Brain microvascular endothelial cell (primary cell): ENCODE data around the gene SAMD4A.
"Not testable (repeated sequence)": the region's sequence is repeated elsewhere in the genome, so short reads cannot be mapped to it uniquely, and the experiment has no call there.

Experiments
- DNase-seq: peaks from one replicate; pipeline ENCODE4 v3.0.0-alpha.2; 2020
- H3K27ac ChIP-seq: fragments of 250-450 bp; sonication (Bioruptor Pico); 2 replicates; pipeline ENCODE4 v1.5.1; 2020; ENCODE audit warnings: mild to moderate bottlenecking, moderate library complexity
- H3K27me3 ChIP-seq: fragments of 250-450 bp; sonication (Bioruptor Pico); replicated peaks from 2 replicates; pipeline ENCODE4 v1.5.1; 2020; ENCODE audit warnings: mild to moderate bottlenecking
- H3K36me3 ChIP-seq: fragments of 250-450 bp; sonication (Bioruptor Pico); replicated peaks from 2 replicates; pipeline ENCODE4 v1.5.1; 2020; ENCODE audit warnings: mild to moderate bottlenecking
- H3K4me3 ChIP-seq: 2 replicates; pipeline ENCODE4 v1.5.1; 2011; ENCODE audit warnings: low read depth, mild to moderate bottlenecking, control low read depth, low read length, moderate library complexity
- in situ Hi-C: cut with HindIII; loops from 2 replicates; pipeline ENCODE4 v1.10.0; 2017; ENCODE audit warnings: low sequenced_read_pairs, low pct_ligation_motif_present
- TF ChIP-seq, protein P1 (sequence below): IDR thresholded peaks from 2 replicates; pipeline ENCODE4 v1.5.1; 2011; ENCODE audit warnings: low read depth, mild to moderate bottlenecking, moderate library complexity, low read length, control low read depth, inconsistent platforms; ENCODE audit errors: missing control alignments

The SAMD4A gene

DNA sequence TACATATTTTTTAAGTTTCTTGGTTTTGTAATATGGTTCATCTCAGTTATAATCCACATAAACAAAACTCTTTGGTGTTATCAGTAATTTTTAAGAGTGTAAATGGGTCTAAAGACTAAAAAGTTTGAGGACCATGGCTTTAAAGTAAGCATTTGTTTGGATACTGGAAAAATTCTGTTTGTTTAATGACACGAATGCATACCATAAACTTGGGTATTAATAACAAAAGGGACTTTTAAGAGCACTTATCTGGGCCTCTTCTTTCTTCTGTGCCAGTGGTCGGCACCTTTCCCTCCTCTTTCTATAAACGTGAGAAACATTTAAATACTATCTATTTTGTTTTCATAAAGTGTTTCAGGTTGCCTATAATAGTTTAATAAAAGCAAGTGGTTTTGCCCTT, 47.4 kb downstream of the SAMD4A start:
- DNase-seq: no peak
- H3K36me3 ChIP-seq: no peaks in the 10 kb centered on the region
- H3K4me3 ChIP-seq: no peak overlapping the region
- no peak overlapping the region for H3K27ac ChIP-seq
- TF ChIP-seq, protein P1, sequence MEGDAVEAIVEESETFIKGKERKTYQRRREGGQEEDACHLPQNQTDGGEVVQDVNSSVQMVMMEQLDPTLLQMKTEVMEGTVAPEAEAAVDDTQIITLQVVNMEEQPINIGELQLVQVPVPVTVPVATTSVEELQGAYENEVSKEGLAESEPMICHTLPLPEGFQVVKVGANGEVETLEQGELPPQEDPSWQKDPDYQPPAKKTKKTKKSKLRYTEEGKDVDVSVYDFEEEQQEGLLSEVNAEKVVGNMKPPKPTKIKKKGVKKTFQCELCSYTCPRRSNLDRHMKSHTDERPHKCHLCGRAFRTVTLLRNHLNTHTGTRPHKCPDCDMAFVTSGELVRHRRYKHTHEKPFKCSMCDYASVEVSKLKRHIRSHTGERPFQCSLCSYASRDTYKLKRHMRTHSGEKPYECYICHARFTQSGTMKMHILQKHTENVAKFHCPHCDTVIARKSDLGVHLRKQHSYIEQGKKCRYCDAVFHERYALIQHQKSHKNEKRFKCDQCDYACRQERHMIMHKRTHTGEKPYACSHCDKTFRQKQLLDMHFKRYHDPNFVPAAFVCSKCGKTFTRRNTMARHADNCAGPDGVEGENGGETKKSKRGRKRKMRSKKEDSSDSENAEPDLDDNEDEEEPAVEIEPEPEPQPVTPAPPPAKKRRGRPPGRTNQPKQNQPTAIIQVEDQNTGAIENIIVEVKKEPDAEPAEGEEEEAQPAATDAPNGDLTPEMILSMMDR: no peak
- no peaks in the 10 kb centered on the region for H3K27me3 ChIP-seq
- in situ Hi-C loops: no loop called here

DNA sequence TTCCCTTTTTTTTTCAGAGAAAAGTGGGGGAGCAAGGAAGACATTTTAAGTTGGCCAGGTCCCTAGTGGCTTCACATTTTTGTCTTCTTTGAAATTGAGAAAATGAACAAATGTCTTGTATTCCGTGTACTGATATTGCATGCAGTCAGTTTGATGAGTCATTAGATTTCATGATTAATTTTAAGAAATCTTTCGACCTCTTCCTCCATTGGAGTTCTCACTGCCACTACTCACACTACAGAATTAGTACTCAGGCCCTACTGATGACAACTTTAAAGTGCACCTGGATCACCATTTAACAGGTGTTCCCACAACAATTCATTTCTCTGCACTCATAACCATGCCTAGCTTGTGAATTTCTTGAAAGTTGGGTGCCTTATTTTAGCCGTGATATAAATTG, 50.5 kb downstream of the SAMD4A start:
- Histone ChIP-seq H3K27me3 (no peaks in the 10 kb centered on the region), H3K27ac (no peak overlapping the region), H3K36me3 (no peaks in the 10 kb centered on the region), H3K4me3 (no peak overlapping the region)
- in situ Hi-C loops: no loop called here
- TF ChIP-seq, protein P1: no peak
- no peak for DNase-seq

DNA sequence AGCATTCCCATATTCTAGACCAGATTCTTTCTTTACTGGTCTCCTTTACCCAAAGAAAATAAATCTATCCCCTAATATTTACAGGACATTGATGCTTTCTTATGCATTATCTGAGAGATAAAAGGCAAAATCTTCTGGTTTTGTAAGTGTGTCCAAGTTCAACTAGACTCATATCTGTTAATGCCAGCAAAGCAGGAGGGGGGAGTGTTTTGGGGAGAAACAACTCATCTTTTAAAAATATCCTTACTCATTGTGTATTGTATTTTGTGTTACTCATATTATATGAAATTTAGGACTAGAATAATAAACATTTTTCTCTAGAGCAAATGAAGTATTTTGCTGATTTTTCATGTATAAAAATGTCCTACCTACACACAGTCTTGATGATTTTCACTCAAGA, 54.8 kb downstream of the SAMD4A start:
- Histone ChIP-seq H3K27ac (no peak overlapping the region), H3K4me3 (no peak overlapping the region), H3K36me3 (no peaks in the 10 kb centered on the region), H3K27me3 (no peaks in the 10 kb centered on the region)
- in situ Hi-C loops: no loop called here
- no peak for DNase-seq
- TF ChIP-seq, protein P1: no peak

DNA sequence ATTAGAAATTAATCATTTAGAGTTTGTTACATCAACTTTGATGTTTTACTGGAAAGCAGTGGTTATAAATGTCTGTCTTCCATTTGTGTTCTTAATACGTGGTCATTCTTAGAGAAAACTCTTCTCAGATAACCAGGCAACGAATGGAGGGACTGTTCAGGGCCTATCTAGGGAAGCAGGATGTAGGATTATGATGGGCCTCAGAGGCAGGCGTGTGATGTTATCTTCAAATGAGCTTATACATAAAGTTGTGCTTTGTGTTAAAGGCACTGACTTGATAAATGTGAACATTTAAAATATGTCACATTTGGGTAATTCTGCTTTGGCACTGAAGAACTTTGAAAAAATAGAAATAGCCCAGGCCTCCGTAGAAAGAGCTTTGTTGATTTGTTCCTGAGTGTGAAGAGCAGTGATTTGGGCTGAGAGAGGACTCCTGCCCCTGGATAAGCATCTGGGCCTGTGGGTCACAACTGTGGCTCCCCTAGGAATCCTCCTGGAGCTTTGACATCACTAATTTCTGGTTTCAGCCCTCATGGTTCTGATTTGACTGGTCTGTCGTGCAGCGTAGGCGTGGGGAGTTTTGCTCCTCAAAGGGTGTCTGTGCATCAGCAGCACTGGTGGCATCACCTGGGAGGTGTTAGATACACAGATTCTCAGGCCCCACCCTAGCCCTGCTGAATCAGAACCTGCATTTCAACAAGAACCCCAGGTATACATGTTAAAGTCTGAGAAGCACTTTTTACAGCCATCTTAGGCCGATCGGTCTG, 55.4 kb downstream of the SAMD4A start:
- Histone ChIP-seq H3K4me3 (no peak overlapping the region), H3K27me3 (no peaks in the 10 kb centered on the region), H3K36me3 (no peaks in the 10 kb centered on the region), H3K27ac (no peak overlapping the region)
- in situ Hi-C loops: no loop called here
- TF ChIP-seq, protein P1: no peak
- no peak for DNase-seq

DNA sequence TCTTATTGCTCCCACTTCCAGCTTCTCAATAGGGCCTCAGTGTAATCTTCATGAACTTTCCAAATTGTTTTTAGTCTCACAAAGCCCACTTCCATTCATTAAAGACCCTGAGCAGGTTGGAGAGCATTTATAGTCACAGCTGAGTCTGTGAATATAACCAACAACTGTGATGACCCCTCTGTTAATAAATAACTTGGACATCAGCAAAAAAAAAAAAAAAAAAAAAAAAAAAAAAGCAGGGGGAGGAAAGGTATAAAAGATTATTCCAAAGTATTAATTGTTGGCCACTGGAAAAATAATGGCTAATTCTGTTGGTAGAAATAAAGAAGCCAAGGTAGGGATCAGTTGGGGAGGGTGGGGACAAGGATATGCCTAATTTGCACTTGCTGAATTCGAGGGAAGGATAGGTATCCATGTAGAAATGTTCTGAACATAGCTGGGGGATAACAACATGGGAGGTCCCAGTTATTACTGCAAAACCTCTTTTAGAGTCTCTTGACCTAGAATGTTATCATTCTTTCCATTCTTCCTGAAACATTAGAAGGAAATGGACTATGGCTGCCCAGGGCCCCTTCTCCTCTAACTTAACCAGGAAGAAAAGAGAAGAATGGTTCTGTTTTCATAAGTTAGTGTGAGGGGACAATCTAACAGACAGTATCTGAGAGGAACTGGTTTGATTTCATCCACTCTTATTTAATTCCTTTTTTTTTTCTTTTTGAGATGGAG, 56.5 kb downstream of the SAMD4A start:
- H3K4me3 ChIP-seq: no peak overlapping the region
- no peak for DNase-seq
- TF ChIP-seq, protein P1: no peak
- H3K36me3 ChIP-seq: no peaks in the 10 kb centered on the region
- no peak overlapping the region for H3K27ac ChIP-seq
- in situ Hi-C loops: no loop called here
- H3K27me3 ChIP-seq: no peaks in the 10 kb centered on the region

DNA sequence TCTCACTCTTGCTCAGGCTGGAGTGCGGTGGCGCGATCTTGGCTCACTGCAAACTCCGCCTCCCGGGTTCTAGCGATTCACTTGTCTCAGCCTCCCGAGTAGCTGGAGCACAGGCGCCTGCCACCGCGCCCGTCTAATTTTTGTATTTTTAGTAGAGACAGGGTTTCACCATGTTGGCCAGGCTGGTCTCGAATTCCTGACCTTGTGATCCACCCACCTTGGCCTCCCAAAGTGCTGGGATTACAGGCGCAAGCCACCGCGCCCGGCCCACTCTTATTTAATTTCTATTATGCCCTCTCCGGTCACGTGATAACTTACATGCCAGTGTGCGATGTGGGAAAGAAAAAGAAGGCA, 57.1 kb downstream of the SAMD4A start:
- H3K4me3 ChIP-seq, H3K27me3 ChIP-seq, H3K27ac ChIP-seq, in situ Hi-C loops, DNase-seq, H3K36me3 ChIP-seq: not testable (repeated sequence)
